Lower lobe of right lung (tissue), 2 donors: ENCODE results near the gene FHAD1. TPM values are rescaled to one million over a fixed set of nuclear protein-coding genes. Genes with fewer than 3 reads are reported as not detected.

Source experiments
- ATAC-seq, 2 donors: fragments of 200-7000 bp; cut with Tn5 transposase; one replicate each; pipeline ENCODE4 v1.9.1; 2020 to 2022; ENCODE audit warnings: mild to moderate bottlenecking in 2 of 2, moderate library complexity in 2 of 2
- DNase-seq: peaks from one replicate; pipeline ENCODE4 v3.0.0-alpha.2; 2020
- H3K27ac ChIP-seq: fragments of 200-600 bp; one replicate; pipeline ENCODE4 v1.8.0; 2022
- H3K27me3 ChIP-seq: fragments of 200-600 bp; one replicate; pipeline ENCODE4 v1.8.0; 2022; ENCODE audit warnings: low read depth
- H3K36me3 ChIP-seq: fragments of 200-600 bp; one replicate; pipeline ENCODE4 v1.8.0; 2022; ENCODE audit warnings: mild to moderate bottlenecking
- H3K4me1 ChIP-seq: fragments of 200-600 bp; one replicate; pipeline ENCODE4 v1.8.0; 2022
- H3K4me3 ChIP-seq: fragments of 200-600 bp; one replicate; pipeline ENCODE4 v1.8.0; 2022; ENCODE audit warnings: mild to moderate bottlenecking
- H3K9me3 ChIP-seq: fragments of 200-600 bp; one replicate; pipeline ENCODE4 v1.8.0; 2022
- CTCF ChIP-seq: fragments of 200-600 bp; IDR thresholded peaks from one replicate; pipeline ENCODE4 v1.8.0; 2022; ENCODE audit warnings: antibody characterized with exemption, mild to moderate bottlenecking
- intact Hi-C: fragments of 100-400 bp; cut with DNase I; formaldehyde crosslinking; loops from one replicate; pipeline ENCODE4 v1.11.0; 2022
- total RNA-seq: library from RNA; stranded (reverse); fragmentation: NEBNext Ultra II Directional; extraction: Animal tissue kit (Norgen Biotek cat#: 25700); gene quantifications from one replicate; pipeline ENCODE4 v1.2.1, GENCODE V29; 2021
- donor health status: DM: no; HTN: yes; CAD: no; lungs with severe emphysema.

Gene FHAD1
- total RNA-seq, 1 donor from 2014 or later: 14.3 TPM

DNA sequence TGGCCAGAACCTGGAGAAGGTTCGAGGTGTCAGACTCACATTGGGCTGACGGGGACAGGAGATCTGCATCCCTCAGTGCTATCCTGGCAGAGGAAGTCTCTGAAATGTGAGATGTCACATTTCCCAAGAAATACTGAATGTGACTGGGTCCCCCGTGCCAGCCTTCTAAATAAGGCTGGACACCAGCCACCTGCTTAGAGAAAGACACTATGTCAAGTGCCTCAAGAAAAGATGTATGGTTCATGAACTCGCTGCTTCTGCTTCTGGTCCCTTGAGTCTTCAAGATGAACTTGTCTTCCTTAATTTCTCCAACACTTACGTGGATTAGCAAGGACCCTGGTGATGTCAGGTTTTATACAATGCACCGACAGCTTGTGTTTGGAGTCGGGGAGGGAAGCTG is 42.1 kb upstream of the FHAD1 start:
- DNase-seq: no peak

DNA sequence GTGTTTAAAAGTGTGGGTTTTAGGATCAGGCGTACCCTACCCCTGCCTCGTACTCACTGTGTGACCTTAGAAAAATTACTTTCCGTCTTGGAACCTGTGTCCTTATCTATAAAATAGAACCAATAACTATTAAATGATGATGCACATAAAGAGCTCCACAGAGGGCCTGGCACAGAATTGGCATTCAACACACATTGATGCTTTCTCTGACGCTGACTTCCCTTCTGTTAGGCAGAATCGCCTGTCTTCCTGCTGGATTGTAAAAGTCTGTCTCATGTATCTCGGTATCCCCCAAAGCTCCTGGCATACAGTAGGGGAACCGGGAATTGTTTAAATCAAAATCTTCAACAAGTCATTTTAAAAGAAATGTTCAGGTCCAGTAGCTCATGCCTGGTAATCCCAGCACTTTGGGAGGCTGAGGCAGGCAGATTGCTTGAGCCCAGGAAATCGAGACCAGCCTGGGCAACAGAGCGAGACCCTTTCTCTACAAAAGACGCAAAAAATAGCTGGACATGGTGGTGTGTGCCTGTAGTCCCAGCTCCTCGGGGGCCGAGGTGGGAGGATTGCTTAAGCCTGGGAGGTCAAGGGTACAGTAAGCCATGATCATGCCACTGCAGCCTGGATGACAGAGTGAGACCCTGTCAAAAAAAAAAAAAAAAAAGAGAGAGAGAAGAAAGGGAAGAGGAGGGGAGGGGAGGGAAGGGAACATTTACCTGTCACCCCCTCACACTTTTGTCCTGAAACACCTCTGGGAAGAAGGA is 41.3 kb upstream of the FHAD1 start:
- no peak for TF ChIP-seq CTCF
- Histone ChIP-seq H3K4me1 (peaks cover 41% of the 10 kb centered on the region), H3K27ac (no peak overlapping the region), H3K27me3 (no peaks in the 10 kb centered on the region), H3K9me3 (no peaks in the 10 kb centered on the region), H3K36me3 (no peaks in the 10 kb centered on the region), H3K4me3 (no peak overlapping the region)
- DNase-seq: no peak
- intact Hi-C loops: no loop called here
- ATAC-seq: no peak

More for the DNA sequence above, 42.1 kb upstream of the FHAD1 start:
- H3K4me3 ChIP-seq: no peak overlapping the region
- H3K27me3 ChIP-seq: no peaks in the 10 kb centered on the region
- no peaks in the 10 kb centered on the region for H3K36me3 ChIP-seq
- no peak overlapping the region for H3K27ac ChIP-seq
- no peak for TF ChIP-seq CTCF
- intact Hi-C loops: no loop called here
- H3K9me3 ChIP-seq: no peaks in the 10 kb centered on the region
- peaks cover 42% of the 10 kb centered on the region for H3K4me1 ChIP-seq
- no peak for ATAC-seq

DNA sequence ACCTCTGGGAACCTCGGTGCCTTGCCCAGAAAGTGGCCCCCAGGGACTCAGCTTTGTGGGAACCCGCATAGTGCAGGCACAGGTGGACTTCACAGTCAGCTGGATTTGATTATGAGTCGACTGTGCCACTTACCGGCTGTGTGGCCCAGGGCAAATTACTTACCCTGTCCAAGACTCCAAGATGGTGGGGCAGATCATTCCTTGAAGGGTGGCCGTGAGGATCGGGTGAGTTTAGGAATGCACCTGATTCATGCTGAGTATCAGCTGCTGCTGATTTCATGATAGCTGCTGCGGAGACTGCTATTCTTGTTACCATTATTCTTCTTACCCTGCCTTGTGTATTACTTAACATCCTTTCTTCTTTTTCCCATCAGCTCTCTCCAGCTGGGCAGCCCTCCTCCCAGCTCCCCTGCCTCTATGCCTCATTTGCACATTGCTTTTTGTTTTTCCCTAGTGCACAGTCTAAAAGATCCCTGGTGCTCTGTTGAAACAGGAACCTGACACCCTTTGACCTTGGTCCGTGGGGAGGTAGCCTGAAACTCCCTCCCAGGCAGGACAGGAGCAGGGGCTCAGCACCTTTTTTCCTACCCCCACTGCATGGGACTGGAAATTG is 40.5 kb upstream of the FHAD1 start:
- Histone ChIP-seq H3K4me3 (no peak overlapping the region), H3K27ac (no peak overlapping the region), H3K36me3 (no peaks in the 10 kb centered on the region), H3K9me3 (no peaks in the 10 kb centered on the region), H3K27me3 (no peaks in the 10 kb centered on the region), H3K4me1 (peaks cover 38% of the 10 kb centered on the region)
- DNase-seq (no peak), ATAC-seq (no peak)
- intact Hi-C loops: no loop called here
- no peak for TF ChIP-seq CTCF

- DNase-seq (no peak), ATAC-seq (peak in 1 of 2 donors; percentile 37)
- no peak overlapping the region for H3K4me3 ChIP-seq
- H3K36me3 ChIP-seq: no peaks in the 10 kb centered on the region
- peaks cover 36% of the 10 kb centered on the region for H3K4me1 ChIP-seq
- H3K27ac ChIP-seq: no peak overlapping the region
- TF ChIP-seq CTCF: no peak
- no peaks in the 10 kb centered on the region for H3K27me3 ChIP-seq
- intact Hi-C loops: no loop called here
- no peaks in the 10 kb centered on the region for H3K9me3 ChIP-seq
Measured at GRCh38 chr1:15207031-15207828, 39.8 kb upstream of the FHAD1 start.

- H3K4me1 ChIP-seq: peaks cover 42% of the 10 kb centered on the region
- H3K27ac ChIP-seq: no peak overlapping the region
- no peaks in the 10 kb centered on the region for H3K36me3 ChIP-seq
- intact Hi-C loops: no loop called here
- H3K27me3 ChIP-seq: no peaks in the 10 kb centered on the region
- ATAC-seq: peak; percentile 20 to 77
- no peak for TF ChIP-seq CTCF
- no peak overlapping the region for H3K4me3 ChIP-seq
- H3K9me3 ChIP-seq: no peaks in the 10 kb centered on the region
- DNase-seq: no peak
Measured at GRCh38 chr1:15207829-15208429, 39.1 kb upstream of the FHAD1 start.
